Neural cell (in vitro differentiated cells): ENCODE results near the gene HLF.

Source experiments
- EP300 ChIP-seq: fragments of 450-650 bp; conservative IDR thresholded peaks from 2 replicates; pipeline ENCODE4 v1.6.1; 2014; ENCODE audit warnings: antibody characterized with exemption, mild to moderate bottlenecking, moderate library complexity; ENCODE audit not compliant: poor library complexity, severe bottlenecking
- EZH2 ChIP-seq: fragments of 200-600, 300-800 bp; shearing (Covaris generic), sonication (generic); IDR thresholded peaks from 2 replicates; pipeline ENCODE4 v1.6.1; 2014; ENCODE audit warnings: antibody characterized with exemption, low read length, borderline replicate concordance, mild to moderate bottlenecking; ENCODE audit not compliant: insufficient read depth, poor library complexity, severe bottlenecking
- POLR2AphosphoS5 ChIP-seq: IDR thresholded peaks from 2 replicates; pipeline ENCODE4 v1.6.1; 2012
- RAD21 ChIP-seq: fragments of 450-650 bp; conservative IDR thresholded peaks from 2 replicates; pipeline ENCODE4 v1.6.1; 2014; ENCODE audit warnings: antibody characterized with exemption, mild to moderate bottlenecking, moderate library complexity
- TF ChIP-seq, protein P1 (sequence below): fragments of 450-650 bp; IDR thresholded peaks from 2 replicates; pipeline ENCODE4 v1.5.1; 2014; ENCODE audit warnings: antibody characterized with exemption, mild to moderate bottlenecking, moderate library complexity; ENCODE audit not compliant: poor library complexity, severe bottlenecking
- TF ChIP-seq, protein P2 (sequence below): IDR thresholded peaks from 2 replicates; pipeline ENCODE4 v1.6.1; 2012; ENCODE audit warnings: borderline replicate concordance

DNA sequence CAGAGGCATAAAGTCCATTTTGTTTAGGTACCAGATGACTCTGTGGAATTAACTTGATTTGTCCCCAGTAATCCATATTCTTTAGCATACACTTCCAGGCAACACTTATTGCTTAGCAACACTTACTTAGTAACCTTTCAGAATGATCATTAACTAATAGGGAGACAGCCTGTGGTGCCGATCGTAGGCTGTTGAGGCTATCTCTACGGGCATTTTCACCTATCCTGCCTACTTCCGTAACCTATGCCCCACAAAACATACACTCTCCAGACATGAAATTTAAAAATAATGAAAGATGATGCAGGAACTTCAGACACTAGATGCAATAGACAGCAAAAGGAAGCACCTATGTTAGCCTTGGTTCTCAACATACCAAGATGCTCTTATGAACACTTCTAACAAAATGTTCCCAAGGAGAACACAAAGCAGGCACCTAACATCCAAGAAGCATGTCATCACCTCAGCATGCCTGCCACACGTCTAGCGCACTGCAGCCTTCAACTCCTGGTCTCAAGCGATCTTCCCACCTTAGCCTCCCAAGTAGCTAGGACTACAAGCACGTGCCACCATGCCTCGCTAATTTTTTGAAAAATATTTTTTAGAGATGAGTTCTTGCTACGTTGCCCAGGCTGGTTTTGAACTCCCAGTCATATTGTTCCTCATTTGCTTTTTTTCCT, 34.5 kb downstream of the HLF start:
- TF ChIP-seq, protein P1, sequence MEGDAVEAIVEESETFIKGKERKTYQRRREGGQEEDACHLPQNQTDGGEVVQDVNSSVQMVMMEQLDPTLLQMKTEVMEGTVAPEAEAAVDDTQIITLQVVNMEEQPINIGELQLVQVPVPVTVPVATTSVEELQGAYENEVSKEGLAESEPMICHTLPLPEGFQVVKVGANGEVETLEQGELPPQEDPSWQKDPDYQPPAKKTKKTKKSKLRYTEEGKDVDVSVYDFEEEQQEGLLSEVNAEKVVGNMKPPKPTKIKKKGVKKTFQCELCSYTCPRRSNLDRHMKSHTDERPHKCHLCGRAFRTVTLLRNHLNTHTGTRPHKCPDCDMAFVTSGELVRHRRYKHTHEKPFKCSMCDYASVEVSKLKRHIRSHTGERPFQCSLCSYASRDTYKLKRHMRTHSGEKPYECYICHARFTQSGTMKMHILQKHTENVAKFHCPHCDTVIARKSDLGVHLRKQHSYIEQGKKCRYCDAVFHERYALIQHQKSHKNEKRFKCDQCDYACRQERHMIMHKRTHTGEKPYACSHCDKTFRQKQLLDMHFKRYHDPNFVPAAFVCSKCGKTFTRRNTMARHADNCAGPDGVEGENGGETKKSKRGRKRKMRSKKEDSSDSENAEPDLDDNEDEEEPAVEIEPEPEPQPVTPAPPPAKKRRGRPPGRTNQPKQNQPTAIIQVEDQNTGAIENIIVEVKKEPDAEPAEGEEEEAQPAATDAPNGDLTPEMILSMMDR = no peak
- no peak for TF ChIP-seq POLR2AphosphoS5
- no peak for TF ChIP-seq EP300
- TF ChIP-seq, protein P2, sequence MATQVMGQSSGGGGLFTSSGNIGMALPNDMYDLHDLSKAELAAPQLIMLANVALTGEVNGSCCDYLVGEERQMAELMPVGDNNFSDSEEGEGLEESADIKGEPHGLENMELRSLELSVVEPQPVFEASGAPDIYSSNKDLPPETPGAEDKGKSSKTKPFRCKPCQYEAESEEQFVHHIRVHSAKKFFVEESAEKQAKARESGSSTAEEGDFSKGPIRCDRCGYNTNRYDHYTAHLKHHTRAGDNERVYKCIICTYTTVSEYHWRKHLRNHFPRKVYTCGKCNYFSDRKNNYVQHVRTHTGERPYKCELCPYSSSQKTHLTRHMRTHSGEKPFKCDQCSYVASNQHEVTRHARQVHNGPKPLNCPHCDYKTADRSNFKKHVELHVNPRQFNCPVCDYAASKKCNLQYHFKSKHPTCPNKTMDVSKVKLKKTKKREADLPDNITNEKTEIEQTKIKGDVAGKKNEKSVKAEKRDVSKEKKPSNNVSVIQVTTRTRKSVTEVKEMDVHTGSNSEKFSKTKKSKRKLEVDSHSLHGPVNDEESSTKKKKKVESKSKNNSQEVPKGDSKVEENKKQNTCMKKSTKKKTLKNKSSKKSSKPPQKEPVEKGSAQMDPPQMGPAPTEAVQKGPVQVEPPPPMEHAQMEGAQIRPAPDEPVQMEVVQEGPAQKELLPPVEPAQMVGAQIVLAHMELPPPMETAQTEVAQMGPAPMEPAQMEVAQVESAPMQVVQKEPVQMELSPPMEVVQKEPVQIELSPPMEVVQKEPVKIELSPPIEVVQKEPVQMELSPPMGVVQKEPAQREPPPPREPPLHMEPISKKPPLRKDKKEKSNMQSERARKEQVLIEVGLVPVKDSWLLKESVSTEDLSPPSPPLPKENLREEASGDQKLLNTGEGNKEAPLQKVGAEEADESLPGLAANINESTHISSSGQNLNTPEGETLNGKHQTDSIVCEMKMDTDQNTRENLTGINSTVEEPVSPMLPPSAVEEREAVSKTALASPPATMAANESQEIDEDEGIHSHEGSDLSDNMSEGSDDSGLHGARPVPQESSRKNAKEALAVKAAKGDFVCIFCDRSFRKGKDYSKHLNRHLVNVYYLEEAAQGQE = no peak
- no peak for TF ChIP-seq EZH2
- no peak for TF ChIP-seq RAD21
